Heart left ventricle (tissue), 16 donors: Measurements from ENCODE around the gene KCNMA1. TPM values are rescaled to one million over a fixed set of nuclear protein-coding genes. Genes with fewer than 3 reads are reported as not detected.

ENCODE experiments used
- ATAC-seq, 4 donors: fragments of 200-7000 bp; cut with Tn5 transposase; one replicate each; pipeline ENCODE4 v1.9.1; 2020 to 2022; ENCODE audit warnings: moderate library complexity in 4 of 4, mild to moderate bottlenecking in 3 of 4, moderate number of reproducible peaks in 1 of 4
- DNase-seq, 5 donors: peaks; one replicate each; pipeline ENCODE4 v3.0.0-alpha.2; 2020
- H3K27ac ChIP-seq, 12 donors: fragments of 200-600 bp; sonication (generic) in 4 of 12; one replicate each; pipeline versions ENCODE4 v1.5.0 to v1.8.0; 2016 to 2022; ENCODE audit warnings: mild to moderate bottlenecking in 2 of 12
- H3K27me3 ChIP-seq, 9 donors: fragments of 200-600 bp; sonication (generic) in 2 of 9; one replicate each; pipeline versions ENCODE4 v1.5.1 to v1.8.0; 2016 to 2022; ENCODE audit warnings: mild to moderate bottlenecking in 3 of 9
- H3K36me3 ChIP-seq, 9 donors: fragments of 200-600 bp; sonication (generic) in 2 of 9; one replicate each; pipeline versions ENCODE4 v1.5.0 to v1.8.0; 2018 to 2022; ENCODE audit warnings: mild to moderate bottlenecking in 2 of 9
- H3K4me1 ChIP-seq, 12 donors: fragments of 200-600 bp; sonication (generic) in 4 of 12; one replicate each; pipeline versions ENCODE4 v1.5.0 to v1.8.0; 2016 to 2022; ENCODE audit warnings: mild to moderate bottlenecking in 3 of 12
- H3K4me3 ChIP-seq, 12 donors: fragments of 200-600 bp; sonication (generic) in 4 of 12; one replicate each; pipeline versions ENCODE4 v1.5.0 to v1.8.0; 2017 to 2022; ENCODE audit warnings: mild to moderate bottlenecking in 9 of 12, moderate library complexity in 4 of 12
- H3K9me3 ChIP-seq, 12 donors: fragments of 200-600 bp; sonication (generic) in 4 of 12; one replicate each; pipeline versions ENCODE4 v1.5.0 to v1.8.0; 2016 to 2022; ENCODE audit warnings: mild to moderate bottlenecking in 1 of 12
- POLR2A ChIP-seq, 2 donors: fragments of 450-650 bp; IDR thresholded peaks; one replicate each; pipeline ENCODE4 v1.6.1; 2017; ENCODE audit warnings: antibody characterized with exemption in 2 of 2, mild to moderate bottlenecking in 2 of 2, moderate library complexity in 2 of 2
- WGBS, 4 donors: extraction: QIAGEN DNeasy Blood & Tissue Kit in 2 of 4; methylation state at CpG; one replicate each; pipeline versions ENCODE4 v1.1.5 to v1.1.7; 2013 to 2018; 5-methylcytosine and 5-hydroxymethylcytosine counted together
- intact Hi-C, 10 donors: fragments of 100-400 bp; cut with DNase I; formaldehyde crosslinking; loops; one replicate each; pipeline versions ENCODE4 v1.11.1 to v1.14.2; 2022
- polyA plus RNA-seq, 2 donors: library from polyadenylated mRNA; stranded (reverse); fragments of 200-250 nt; gene quantifications; one replicate each; pipeline ENCODE4 v1.2.3, GENCODE V29; 2013
- total RNA-seq, 9 donors: library from RNA; depleted of rRNA in 2 of 9; stranded (reverse); fragments of >200 nt in 2 of 9; fragmentation: NEBNext Ultra II Directional in 3 of 9; extraction: Animal tissue kit (Norgen Biotek cat#: 25700) in 3 of 9; gene quantifications; one replicate each; pipeline versions ENCODE4 v1.1.0 to v1.2.4, GENCODE V29; 2016 to 2023
- TF ChIP-seq, protein P1 (sequence below), 12 donors: fragments of 200-600 bp; sonication (generic) in 4 of 12; IDR thresholded peaks; one replicate each; pipeline versions ENCODE4 v1.5.0 to v1.8.0; 2018 to 2022; ENCODE audit warnings: antibody characterized with exemption in 12 of 12, mild to moderate bottlenecking in 5 of 12
- donor health status: ischemic (EF 13 %, LVEDD 7.1; RV severe dilation, severe dysfunction).
- donor health status: healthy with polysubstance abuse.
- donor health status: DM: no; HTN: yes; CAD: no.
- donor health status: DM: no; HTN: no; CAD: no.
- donor health status: ischemic (EF 25% LVEDD 6.9; RV normal size, moderate dysfunction).
- donor health status: ischemic (EF 25% LVEDD 5.7; RV mildly dilated, moderate dysfunction).
- donor health status: healthy.
- donor health status: DM: yes; HTN: yes; CAD: no.
- donor health status: ischemic (EF 35%, LVEDD 5.7; RV mildly dilated, moderate dysfunction).
- donor health status: nonischemic (EF 11% LVEDD 7.7; RV severe dilation, severe dysfunction).
- donor health status: DM: yes; HTN: yes; CAD: no.
- donor health status: PGD.
- donor health status: ischemic (EF 29% LVEDD 5.4; RV normal size, mild dysfunction).
- donor health status: nonischemic (EF 23%, LVEDD 6.1; RV moderate dilation, normal function).

KCNMA1 gene
- total and polyA plus RNA-seq, 11 donors, result 0.39 to 8.7 (median 1.7) TPM

DNA sequence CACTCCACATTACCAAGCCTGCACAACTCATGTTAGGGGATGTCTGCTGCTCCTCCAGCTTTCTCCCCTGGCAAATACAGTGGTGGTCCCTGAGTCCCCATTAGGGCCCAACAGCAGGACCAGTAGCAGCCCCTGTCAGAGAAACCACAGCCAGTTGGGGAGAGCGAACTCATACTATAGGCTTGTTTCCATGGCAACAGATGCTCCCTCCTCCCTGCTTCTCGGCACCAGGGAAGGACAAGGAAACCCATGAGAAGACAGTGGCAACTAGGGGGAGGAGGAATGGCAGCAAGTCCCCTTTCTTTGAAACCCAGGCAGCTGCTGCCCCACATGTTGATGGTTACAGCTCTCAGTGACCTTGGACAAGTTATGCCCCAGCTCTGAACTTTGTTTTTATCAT lies 326.4 kb downstream of the KCNMA1 start:
- Histone ChIP-seq H3K36me3 (no peaks in the 10 kb centered on the region), H3K27ac (peak overlapping the region in 1 of 12 donors; percentile 68), H3K27me3 (peaks cover 0 to 34% (median 0%) of the 10 kb centered on the region in 9 donors), H3K9me3 (no peaks in the 10 kb centered on the region), H3K4me1 (no peaks in the 10 kb centered on the region), H3K4me3 (no peak overlapping the region)
- 20 to 37% (median 33%) methylated on average over 2 of the region's 2 CpGs for WGBS, 4 donors
- intact Hi-C loops, result no loop called here
- DNase-seq (no peak), ATAC-seq (no peak)
- TF ChIP-seq POLR2A (IDR thresholded peaks at IDR 0.05), result no peak
- TF ChIP-seq, protein P1, sequence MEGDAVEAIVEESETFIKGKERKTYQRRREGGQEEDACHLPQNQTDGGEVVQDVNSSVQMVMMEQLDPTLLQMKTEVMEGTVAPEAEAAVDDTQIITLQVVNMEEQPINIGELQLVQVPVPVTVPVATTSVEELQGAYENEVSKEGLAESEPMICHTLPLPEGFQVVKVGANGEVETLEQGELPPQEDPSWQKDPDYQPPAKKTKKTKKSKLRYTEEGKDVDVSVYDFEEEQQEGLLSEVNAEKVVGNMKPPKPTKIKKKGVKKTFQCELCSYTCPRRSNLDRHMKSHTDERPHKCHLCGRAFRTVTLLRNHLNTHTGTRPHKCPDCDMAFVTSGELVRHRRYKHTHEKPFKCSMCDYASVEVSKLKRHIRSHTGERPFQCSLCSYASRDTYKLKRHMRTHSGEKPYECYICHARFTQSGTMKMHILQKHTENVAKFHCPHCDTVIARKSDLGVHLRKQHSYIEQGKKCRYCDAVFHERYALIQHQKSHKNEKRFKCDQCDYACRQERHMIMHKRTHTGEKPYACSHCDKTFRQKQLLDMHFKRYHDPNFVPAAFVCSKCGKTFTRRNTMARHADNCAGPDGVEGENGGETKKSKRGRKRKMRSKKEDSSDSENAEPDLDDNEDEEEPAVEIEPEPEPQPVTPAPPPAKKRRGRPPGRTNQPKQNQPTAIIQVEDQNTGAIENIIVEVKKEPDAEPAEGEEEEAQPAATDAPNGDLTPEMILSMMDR (IDR thresholded peaks at IDR 0.05), result no peak

DNA sequence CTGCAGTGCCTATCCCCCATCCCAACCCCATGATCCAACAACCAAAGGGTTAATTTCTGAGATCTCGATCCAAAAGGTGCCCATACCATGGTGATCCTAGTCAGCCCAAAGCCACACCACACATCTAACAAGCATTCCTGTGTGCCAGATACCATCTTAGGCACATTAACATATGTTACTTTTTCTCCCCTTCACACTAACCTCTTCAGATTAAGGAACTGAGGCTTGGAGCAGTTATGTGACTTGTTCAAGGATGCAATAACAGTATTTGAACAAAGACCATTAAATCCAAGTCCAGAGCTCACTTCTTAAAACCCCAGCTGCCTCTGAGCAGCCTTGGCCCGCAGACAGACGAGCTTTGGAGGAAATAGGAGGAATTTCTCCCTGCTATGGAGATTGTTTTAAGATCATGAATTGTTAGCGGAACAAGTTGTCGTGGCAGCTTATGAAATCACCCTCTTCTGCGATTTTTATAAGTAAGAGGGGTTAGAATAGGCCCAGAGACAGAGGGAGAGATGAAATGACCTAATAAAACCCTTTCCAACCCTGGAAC lies 327.2 kb downstream of the KCNMA1 start:
- WGBS, 4 donors, result 51 to 59% (median 55%) methylated on average over 6 of the region's 6 CpGs
- no peaks in the 10 kb centered on the region for H3K36me3 ChIP-seq
- H3K9me3 ChIP-seq, result no peaks in the 10 kb centered on the region
- H3K27ac ChIP-seq, result peak overlapping the region in 1 of 12 donors; percentile 68
- H3K4me1 ChIP-seq, result no peaks in the 10 kb centered on the region
- TF ChIP-seq, protein P1 (IDR thresholded peaks at IDR 0.05), result no peak
- no peak for TF ChIP-seq POLR2A (IDR thresholded peaks at IDR 0.05)
- ATAC-seq (no peak), DNase-seq (no peak)
- peaks cover 0 to 33% (median 0%) of the 10 kb centered on the region in 9 donors for H3K27me3 ChIP-seq
- intact Hi-C loops, result no loop called here
- no peak overlapping the region for H3K4me3 ChIP-seq

DNA sequence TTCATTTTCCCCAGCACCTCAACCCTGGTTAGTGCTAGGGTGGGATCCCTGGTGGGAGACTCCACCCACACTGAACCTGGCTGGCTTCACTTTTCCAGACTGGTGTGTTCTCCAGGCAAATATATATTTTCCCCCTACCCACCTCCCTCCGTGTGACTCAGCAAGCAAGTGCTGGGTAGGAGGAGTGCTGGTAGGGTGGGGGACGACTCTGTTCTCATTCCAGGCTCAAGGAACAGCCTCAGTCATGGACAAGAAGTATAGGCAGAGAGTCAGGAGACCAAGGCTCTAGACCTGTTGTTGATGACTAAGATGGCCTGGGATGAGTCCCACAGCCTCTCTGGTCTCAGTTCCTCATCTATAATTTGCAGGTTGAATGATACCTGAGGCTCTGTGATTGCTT lies 328.1 kb downstream of the KCNMA1 start:
- Histone ChIP-seq H3K9me3 (no peaks in the 10 kb centered on the region), H3K27me3 (peaks cover 0 to 33% (median 2%) of the 10 kb centered on the region in 9 donors), H3K36me3 (no peaks in the 10 kb centered on the region), H3K4me3 (no peak overlapping the region), H3K4me1 (no peaks in the 10 kb centered on the region), H3K27ac (peak overlapping the region in 1 of 12 donors; percentile 68)
- ATAC-seq (no peak), DNase-seq (no peak)
- TF ChIP-seq, protein P1 (IDR thresholded peaks at IDR 0.05), result no peak
- no peak for TF ChIP-seq POLR2A (IDR thresholded peaks at IDR 0.05)
- 56 to 79% (median 66%) methylated on average over 2 of the region's 2 CpGs for WGBS, 4 donors
- intact Hi-C loops, result no loop called here

DNA sequence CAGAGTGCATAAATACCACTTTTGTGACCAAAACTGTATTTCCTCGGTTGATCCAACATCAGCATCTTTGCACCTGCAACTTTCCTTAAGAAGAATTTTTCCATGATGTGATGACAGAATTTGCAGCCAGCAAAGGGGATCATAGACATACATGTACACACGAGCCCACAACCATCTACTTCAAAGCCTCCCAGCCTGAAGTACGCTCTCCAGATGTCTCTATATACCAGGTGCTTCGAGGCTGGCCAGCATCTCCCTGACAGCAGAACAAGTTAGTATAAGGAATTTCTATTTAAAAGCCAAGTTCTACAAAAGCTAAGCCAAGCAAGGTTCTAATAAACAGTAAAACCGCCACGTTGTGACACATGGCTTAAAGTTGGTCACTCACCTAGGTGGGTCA lies 328.5 kb downstream of the KCNMA1 start:
- peak overlapping the region in 1 of 12 donors; percentile 68 for H3K27ac ChIP-seq
- H3K4me1 ChIP-seq, result no peaks in the 10 kb centered on the region
- no peak for TF ChIP-seq POLR2A (IDR thresholded peaks at IDR 0.05)
- TF ChIP-seq, protein P1 (IDR thresholded peaks at IDR 0.05), result no peak
- H3K27me3 ChIP-seq, result peaks cover 0 to 33% (median 3%) of the 10 kb centered on the region in 9 donors
- WGBS, 4 donors, result 69 to 76% (median 73%) methylated on average over 6 of the region's 6 CpGs
- no peaks in the 10 kb centered on the region for H3K9me3 ChIP-seq
- no peak for ATAC-seq
- no peak overlapping the region for H3K4me3 ChIP-seq
- intact Hi-C loops, result no loop called here
- no peak for DNase-seq
- no peaks in the 10 kb centered on the region for H3K36me3 ChIP-seq
